ENCODE measurements around the gene KIF18A.
"Not testable (repeated sequence)": the region's sequence is repeated elsewhere in the genome, so short reads cannot be mapped to it uniquely, and the experiment has no call there.

KIF18A gene

DNA sequence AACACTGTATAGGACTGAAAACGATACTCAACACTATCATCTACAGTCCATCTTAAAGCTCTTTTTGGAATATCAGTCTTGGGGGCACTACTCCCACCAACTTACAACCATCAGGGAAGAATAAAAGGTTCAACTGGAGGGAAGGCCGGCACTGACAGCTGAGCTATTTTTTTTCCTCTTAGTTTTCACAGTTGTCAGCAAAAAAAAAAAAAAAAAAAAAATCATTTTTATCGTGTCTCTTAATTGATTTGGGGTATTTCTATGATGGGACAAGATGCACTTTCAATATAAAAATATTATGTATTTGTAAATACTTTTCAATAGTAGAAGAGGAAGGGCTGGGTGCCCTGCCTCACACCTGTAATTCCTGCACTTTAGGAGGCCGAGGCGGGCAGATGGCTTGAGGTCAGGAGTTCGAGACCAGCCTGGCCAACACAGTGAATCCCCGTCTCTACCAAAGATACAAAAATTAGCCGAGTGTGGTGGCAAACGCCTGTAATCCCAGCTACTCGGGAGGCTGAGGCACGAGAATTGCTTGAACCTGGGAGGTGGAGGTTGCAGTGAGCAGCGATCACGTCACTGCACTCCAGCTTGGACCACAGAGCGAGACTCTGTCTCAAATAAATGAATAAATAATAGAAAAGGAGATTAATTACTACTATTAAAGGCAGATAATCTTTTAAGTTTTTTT is 1.5 kb downstream of the KIF18A start:
- no peak for DNase-seq (ENCODE audit: low spot score)

DNA sequence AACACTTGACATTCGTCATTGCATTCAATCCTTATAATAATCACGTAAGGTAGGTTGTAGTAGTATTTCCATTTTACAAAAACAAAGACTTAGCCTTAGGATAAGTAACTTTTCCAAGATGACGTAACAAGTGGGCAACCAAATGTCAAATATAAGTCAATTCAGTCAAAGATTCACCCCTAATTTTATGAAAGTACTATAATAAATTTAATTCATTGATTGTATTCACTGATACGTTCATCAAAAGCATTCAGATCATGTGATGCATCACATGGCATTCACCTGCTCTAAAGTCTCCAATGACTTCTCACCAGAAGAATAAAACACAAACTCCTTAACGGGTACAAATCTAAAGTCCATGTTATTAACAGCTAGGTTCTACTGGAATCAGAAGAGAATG is 2.1 kb downstream of the KIF18A start:
- no peak for DNase-seq (ENCODE audit: low spot score)

DNA sequence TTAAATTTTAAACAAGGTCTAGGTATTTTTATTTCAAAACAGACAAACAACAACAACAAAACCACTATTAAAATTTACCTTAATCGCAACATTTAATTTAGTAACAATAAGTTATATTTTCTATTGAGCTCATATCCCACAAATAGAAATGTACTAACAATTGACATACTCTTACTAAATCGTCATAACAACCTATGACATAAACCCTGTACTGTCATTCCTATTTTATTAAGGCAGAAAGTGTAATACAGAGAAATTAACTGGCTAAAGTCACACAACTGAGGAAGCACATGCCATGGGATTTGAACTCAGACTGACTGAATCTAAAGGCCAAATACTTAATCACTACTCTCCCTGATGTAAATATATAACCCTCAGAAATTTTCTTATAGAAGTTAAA is 3.0 kb downstream of the KIF18A start:
- DNase-seq (ENCODE audit: low spot score), result no peak

DNA sequence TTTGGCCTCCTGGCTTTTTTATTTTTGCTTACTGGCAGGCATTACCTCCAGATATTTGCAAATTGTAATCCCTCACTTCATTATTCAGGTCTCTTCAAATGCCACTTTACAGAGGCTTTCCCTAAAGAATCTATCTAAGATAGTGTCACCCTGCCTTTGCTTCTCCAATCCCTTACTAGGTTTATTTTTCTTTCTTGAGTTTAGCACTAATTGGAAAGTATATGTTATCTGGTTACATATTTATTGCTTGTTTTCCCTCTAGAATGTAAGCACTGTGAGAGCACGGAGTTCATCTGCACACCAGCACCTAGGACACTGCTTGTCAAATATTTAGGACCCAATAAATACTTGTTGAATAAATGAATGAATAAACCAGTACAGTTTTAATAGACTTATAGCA is 3.5 kb downstream of the KIF18A start:
- no peak for DNase-seq (ENCODE audit: low spot score)

DNA sequence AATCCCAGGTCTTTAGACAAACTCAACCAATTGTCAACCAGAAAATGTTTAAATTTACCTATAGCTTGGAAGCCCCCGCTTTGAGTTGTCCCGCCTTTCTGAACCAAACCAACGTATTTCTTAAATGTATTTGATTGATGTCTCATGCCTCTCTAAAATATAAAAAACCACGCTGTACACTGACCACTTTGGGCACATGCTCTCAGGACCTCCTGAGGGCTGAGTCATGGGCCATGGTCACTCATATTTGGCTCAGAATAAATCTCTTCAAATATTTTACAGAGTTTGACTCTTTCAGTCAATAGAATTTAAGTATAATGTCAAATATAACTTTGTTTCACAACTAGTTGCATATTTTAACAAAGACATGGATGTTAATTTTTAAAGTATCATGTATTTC is 5.7 kb downstream of the KIF18A start:
- not testable (repeated sequence) for DNase-seq (ENCODE audit: low spot score)

GRCh38 chr11:28100665-28101064 is 7.3 kb downstream of the KIF18A start:
- no peak for DNase-seq (ENCODE audit: low spot score)

GRCh38 chr11:28099715-28100114 is 8.2 kb downstream of the KIF18A start:
- DNase-seq (ENCODE audit: low spot score), result no peak

GRCh38 chr11:28098257-28098656 is 9.7 kb downstream of the KIF18A start:
- no peak for DNase-seq (ENCODE audit: low spot score)

- no peak for DNase-seq (ENCODE audit: low spot score)
Measured at GRCh38 chr11:28092786-28093185, 15.2 kb downstream of the KIF18A start.

- DNase-seq (ENCODE audit: low spot score), result no peak
Measured at GRCh38 chr11:28090052-28090749, 17.8 kb downstream of the KIF18A start.

DNA sequence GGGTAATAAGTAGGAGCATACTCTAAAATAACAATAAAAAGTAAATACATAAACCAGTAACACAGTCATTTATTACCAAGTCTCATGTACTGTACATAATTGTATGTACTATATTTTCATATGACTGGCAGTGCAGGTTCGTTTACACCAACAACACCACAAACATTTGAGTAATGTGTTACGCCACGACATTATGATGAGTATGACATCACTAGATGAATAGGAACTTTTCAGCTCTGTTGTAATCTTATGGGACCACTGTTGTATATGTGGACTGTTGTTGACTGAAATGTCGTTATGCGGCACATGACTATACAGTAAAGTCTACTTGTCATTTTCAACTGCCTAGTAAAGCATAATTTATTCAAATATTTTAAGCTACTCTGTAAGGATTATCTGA is 18.6 kb downstream of the KIF18A start:
- DNase-seq (ENCODE audit: low spot score), result no peak

DNA sequence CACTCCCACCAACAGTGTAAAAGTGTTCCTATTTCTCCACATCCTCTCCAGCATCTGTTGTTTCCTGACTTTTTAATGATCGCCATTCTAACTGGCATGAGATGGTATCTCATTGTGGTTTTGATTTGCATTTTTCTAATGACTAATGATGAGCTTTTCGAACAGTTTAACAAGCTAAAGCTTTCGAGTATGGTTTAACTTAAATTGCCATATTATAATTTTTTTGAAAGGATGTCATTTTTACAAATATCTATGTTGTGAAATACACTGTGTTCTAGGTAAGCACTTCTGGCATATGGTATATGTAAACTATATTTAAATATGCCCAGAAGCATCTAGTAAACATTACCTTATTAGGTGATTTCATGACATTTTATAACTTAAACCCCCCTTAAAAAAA is 20.3 kb downstream of the KIF18A start:
- DNase-seq (ENCODE audit: low spot score), result not testable (repeated sequence)

DNA sequence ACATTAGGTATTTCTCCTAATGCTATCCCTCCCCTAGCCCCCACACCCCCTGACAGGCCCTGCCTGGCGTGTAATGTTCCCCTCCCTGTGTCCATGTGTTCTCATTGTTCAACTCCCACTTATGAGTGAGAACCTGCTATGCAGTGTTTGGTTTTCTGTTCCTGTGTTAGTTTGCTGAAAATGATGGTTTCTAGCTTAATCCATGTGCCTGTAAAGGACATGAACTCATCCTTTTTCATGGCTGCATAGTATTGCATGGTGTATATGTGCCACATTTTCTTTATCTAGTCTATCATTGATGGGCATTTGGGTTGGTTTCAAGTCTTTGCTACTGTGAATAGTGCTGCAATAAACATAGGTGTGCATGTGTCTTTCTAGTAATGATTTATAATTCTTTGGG is 20.8 kb downstream of the KIF18A start:
- DNase-seq (ENCODE audit: low spot score), result not testable (repeated sequence)

GRCh38 chr11:28086569-28086968 is 21.4 kb downstream of the KIF18A start:
- DNase-seq (ENCODE audit: low spot score), result no peak

GRCh38 chr11:28083118-28083517 is 24.8 kb downstream of the KIF18A start:
- DNase-seq (ENCODE audit: low spot score), result no peak

- DNase-seq (ENCODE audit: low spot score), result peak; percentile 68
Measured at GRCh38 chr11:28077521-28077920, 30.4 kb downstream of the KIF18A start.

DNA sequence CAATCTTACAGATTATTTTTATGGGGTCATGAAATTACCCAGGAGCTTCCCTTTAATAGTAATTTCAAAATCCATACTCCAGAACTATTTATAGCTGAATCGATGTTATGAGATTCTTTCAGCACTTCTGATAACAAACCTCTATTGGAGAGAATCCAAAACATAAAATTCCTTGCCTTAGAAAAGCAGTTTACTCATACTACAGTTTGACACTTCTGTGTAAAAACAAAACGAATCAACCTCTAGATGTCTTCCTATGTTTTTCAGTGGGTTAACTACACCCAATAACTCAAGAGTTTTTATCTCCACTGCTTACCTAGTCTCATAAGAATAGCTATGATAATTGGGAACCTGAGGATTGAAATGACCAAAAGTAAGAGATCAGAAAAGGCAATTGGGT is 35.6 kb downstream of the KIF18A start:
- no peak for DNase-seq (ENCODE audit: low spot score)

- no peak for DNase-seq (ENCODE audit: low spot score)
Measured at GRCh38 chr11:28071305-28071704, 36.7 kb downstream of the KIF18A start.

GRCh38 chr11:28058333-28058732 is 49.6 kb downstream of the KIF18A start:
- DNase-seq (ENCODE audit: low spot score), result no peak

DNA sequence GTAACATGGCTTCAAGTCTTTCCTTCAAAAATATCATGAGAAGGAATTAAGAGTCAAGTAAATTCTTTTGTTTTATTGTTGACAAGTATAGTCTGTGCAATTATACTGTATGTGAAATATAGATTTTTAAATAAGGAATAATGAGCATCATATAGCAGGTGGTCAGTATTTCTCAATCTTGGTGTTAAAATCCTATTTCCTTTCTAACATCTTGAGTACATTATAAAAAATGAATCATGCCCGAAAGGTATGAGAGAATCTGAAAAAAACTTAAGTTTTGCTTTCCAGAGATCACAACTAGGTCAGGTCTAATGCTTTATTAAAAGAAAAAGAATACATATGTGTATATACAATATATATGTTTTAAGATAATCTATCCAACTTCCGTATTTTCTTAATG is 53.1 kb downstream of the KIF18A start:
- DNase-seq (ENCODE audit: low spot score), result no peak

GRCh38 chr11:28049338-28050216 is 58.4 kb downstream of the KIF18A start:
- no peak for DNase-seq (ENCODE audit: low spot score)

DNA sequence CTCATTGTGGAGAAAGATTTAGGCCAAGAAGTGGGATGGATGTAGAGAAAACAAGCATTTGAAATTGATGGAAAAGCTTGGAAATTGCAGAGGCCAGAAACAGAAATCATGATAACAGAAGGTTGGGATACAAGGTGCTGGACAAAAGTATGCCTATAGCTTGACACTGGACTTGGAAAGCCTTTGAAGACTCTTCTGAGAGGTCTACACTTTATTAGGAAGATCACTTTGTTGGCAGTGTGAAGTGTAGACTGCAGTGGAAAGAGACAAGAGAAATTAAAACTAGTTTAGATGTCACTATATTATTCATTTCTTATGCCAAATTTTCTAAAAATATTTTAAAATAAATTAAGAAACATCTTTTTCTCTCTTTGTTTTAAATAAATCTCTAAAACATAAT is 59.1 kb downstream of the KIF18A start:
- DNase-seq (ENCODE audit: low spot score), result no peak

Data from cerebellar cortex (tissue), 1 donor.